Thoracic aorta (tissue), 2 donors: ENCODE results near the gene OR10G7. TPM values are rescaled to one million over a fixed set of nuclear protein-coding genes. Genes with fewer than 3 reads are reported as not detected.

Experiments used
- ATAC-seq: fragments of 150-250 bp; one replicate; pipeline ENCODE4 v1.8.0; 2017; ENCODE audit warnings: low read depth; ENCODE audit not compliant: insufficient number of reproducible peaks, low FRiP score
- DNase-seq: peaks from one replicate; pipeline ENCODE4 v3.0.0-alpha.2; 2020; ENCODE audit warnings: low spot score
- H3K27ac ChIP-seq, 2 donors: fragments of 200-600 bp; sonication (generic); 1 replicate in 1 of 2; 2 replicates in 1 of 2; pipeline ENCODE4 v1.5.1; 2016; ENCODE audit warnings: mild to moderate bottlenecking in 2 of 2, moderate library complexity in 2 of 2
- H3K27me3 ChIP-seq: fragments of 200-600 bp; sonication (generic); replicated peaks from 2 replicates; pipeline ENCODE4 v1.6.0; 2016; ENCODE audit warnings: mild to moderate bottlenecking; ENCODE audit not compliant: insufficient read depth
- H3K36me3 ChIP-seq: fragments of 200-600 bp; sonication (generic); one replicate; pipeline ENCODE4 v1.5.1; 2016
- H3K4me1 ChIP-seq, 2 donors: fragments of 200-600 bp; sonication (generic); 1 replicate in 1 of 2; 2 replicates in 1 of 2; pipeline versions ENCODE4 v1.5.1 to v1.6.0; 2016; ENCODE audit warnings: low read depth in 2 of 2, mild to moderate bottlenecking in 1 of 2; ENCODE audit not compliant: control insufficient read depth in 1 of 2
- H3K4me3 ChIP-seq: fragments of 200-600 bp; sonication (generic); 2 replicates; pipeline ENCODE4 v1.5.1; 2016; ENCODE audit warnings: mild to moderate bottlenecking
- H3K9me3 ChIP-seq: fragments of 200-600 bp; sonication (generic); 2 replicates; pipeline ENCODE4 v1.5.1; 2016
- CTCF ChIP-seq: fragments of 200-600 bp; sonication (generic); IDR thresholded peaks from one replicate; pipeline ENCODE4 v1.5.1; 2019; ENCODE audit warnings: antibody characterized with exemption
- total RNA-seq, 2 donors: library from RNA; depleted of rRNA; stranded (reverse); fragments of >200 nt; gene quantifications; one replicate each; pipeline versions ENCODE4 v1.1.0 to v1.2.3, GENCODE V29; 2016

OR10G7 gene
- total RNA-seq, 2 donors from 2014 or later = not detected

GRCh38 chr11:124069429-124070401, 28.6 kb upstream of the OR10G7 start:
- H3K9me3 ChIP-seq = no peaks in the 10 kb centered on the region
- peaks cover 0 to 7% of the 10 kb centered on the region in 2 donors for H3K4me1 ChIP-seq
- no peak for ATAC-seq
- peak overlapping the region; percentile 18 for H3K4me3 ChIP-seq
- H3K27ac ChIP-seq = no peak overlapping the region
- DNase-seq = no peak
- peaks cover 3% of the 10 kb centered on the region for H3K27me3 ChIP-seq
- no peak for TF ChIP-seq CTCF
- H3K36me3 ChIP-seq = no peaks in the 10 kb centered on the region

- DNase-seq (no peak), ATAC-seq (no peak)
- Histone ChIP-seq H3K27ac (no peak overlapping the region), H3K4me1 (peaks cover 0 to 7% of the 10 kb centered on the region in 2 donors), H3K27me3 (no peaks in the 10 kb centered on the region), H3K9me3 (no peaks in the 10 kb centered on the region), H3K36me3 (no peaks in the 10 kb centered on the region), H3K4me3 (no peak overlapping the region)
- no peak for TF ChIP-seq CTCF
Measured at GRCh38 chr11:124068601-124069110, 27.5 kb upstream of the OR10G7 start.

- H3K27ac ChIP-seq = no peak overlapping the region
- no peaks in the 10 kb centered on the region for H3K36me3 ChIP-seq
- H3K4me1 ChIP-seq = no peaks in the 10 kb centered on the region
- no peak for TF ChIP-seq CTCF
- ATAC-seq (no peak), DNase-seq (no peak)
- H3K9me3 ChIP-seq = no peaks in the 10 kb centered on the region
- H3K4me3 ChIP-seq = no peak overlapping the region
- no peaks in the 10 kb centered on the region for H3K27me3 ChIP-seq
Measured at GRCh38 chr11:124052966-124053365, 11.8 kb upstream of the OR10G7 start.

GRCh38 chr11:124050748-124051147, 9.6 kb upstream of the OR10G7 start:
- H3K9me3 ChIP-seq = no peaks in the 10 kb centered on the region
- H3K4me1 ChIP-seq = no peaks in the 10 kb centered on the region
- no peak for TF ChIP-seq CTCF
- ATAC-seq = no peak
- H3K27me3 ChIP-seq = no peaks in the 10 kb centered on the region
- H3K36me3 ChIP-seq = no peaks in the 10 kb centered on the region
- H3K4me3 ChIP-seq = no peak overlapping the region
- DNase-seq = no peak
- H3K27ac ChIP-seq = no peak overlapping the region

GRCh38 chr11:124043420-124043819, 2.3 kb upstream of the OR10G7 start:
- TF ChIP-seq CTCF = no peak
- no peaks in the 10 kb centered on the region for H3K36me3 ChIP-seq
- no peak for DNase-seq
- no peaks in the 10 kb centered on the region for H3K9me3 ChIP-seq
- H3K27me3 ChIP-seq = no peaks in the 10 kb centered on the region
- H3K27ac ChIP-seq = no peak overlapping the region
- no peak for ATAC-seq
- no peak overlapping the region for H3K4me3 ChIP-seq
- no peaks in the 10 kb centered on the region for H3K4me1 ChIP-seq
